ENCODE measurements around the gene TENM3.

The TENM3 gene

GRCh38 chr4:182291597-182292270 is 48.5 kb downstream of the TENM3 start:
- DNase-seq, result no peak

DNA sequence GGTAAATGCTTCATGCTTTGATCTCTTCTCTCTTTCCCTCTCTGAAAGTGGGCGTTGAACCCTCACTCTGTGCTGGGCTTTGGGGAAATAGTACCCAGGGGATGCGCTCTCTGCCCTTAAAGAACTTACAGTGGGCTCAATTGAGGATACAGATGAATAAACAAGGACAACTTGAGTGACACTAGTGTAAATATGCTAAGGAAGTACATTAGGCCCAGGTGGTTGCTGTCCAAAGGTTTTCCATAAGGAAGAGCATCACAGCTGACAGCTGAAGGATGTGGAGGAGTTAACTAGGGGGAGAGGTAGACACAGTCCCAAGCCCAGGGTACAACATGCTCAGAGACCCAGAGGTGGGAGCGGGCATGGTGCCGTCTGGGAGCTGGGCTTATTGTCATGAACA is 49.4 kb downstream of the TENM3 start:
- DNase-seq, result no peak

- DNase-seq, result no peak
These were observed 50.6 kb downstream of the TENM3 start for GRCh38 chr4:182293691-182294255.

DNA sequence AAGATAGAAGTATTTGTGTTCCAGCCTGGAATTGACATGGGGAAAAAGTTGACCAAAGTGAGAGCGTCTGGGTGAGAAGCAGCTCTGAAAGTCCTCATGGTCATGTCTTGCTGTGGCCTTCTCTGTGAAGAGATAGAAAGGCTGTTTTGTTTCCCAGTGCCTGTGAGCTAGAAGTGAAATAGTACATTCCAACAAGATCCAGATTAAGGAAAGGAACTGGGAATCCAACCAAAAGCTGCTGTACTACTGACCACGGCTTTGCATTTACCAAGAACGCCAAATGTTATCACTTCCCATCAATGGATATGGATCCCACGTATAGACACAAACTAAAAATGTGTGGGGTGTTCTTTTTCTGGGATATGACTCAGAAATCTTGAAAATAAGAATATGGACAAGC is 51.2 kb downstream of the TENM3 start:
- DNase-seq, result no peak

GRCh38 chr4:182297659-182298058 is 54.5 kb downstream of the TENM3 start:
- DNase-seq, result no peak

GRCh38 chr4:182301736-182302135 is 58.5 kb downstream of the TENM3 start:
- DNase-seq, result no peak

DNA sequence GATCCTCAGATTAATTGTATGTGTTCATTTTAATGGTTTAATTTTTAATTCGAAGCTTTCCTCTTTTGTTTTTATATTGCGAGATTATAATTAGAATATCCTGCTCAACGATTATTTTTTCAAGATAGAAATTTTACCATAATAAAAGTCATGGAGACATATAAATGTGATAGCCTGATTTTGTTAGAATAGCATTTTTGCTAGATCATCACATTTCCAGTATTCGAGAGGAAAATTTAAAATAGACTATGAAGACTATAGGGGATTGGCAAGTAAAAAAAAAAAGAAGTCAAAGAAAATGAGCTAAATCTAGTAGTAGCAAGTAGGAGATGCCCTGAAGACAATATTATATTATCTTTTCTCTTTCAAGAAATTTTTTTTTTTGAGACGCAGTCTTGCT is 60.6 kb downstream of the TENM3 start:
- DNase-seq, result no peak

DNA sequence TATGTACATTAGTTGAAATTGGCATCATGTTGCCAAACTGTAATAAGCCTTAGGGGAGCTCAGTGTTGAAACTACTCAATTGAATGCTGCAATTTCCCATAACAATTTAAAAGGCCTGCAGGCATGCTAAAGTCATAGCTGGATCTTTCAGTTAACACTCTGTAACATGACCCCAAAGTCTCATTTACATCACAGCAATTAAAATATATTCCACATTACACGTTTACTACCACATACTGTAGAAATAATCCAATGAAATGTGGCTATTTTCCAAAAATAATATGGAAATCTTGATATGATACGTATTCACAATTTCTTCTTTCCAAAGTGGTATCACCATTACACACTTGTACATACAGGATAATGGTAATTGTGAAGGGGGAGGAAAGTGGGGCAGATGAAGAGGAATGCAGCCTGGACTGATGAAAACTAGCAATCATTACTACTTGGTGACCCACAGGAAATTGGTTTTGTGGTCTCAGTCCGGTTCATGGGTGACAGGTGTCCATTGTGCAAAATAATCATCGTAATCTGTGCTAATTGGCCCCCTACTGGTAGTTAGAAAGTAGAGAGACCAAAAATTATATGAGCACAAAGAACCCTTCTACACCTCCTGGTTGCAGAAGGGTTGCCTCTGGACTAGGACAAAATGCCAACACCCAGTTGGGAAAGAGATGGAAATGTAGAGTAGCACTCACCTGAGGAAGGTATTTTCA is 63.7 kb downstream of the TENM3 start:
- no peak for DNase-seq

- DNase-seq, result no peak
These were observed 64.5 kb downstream of the TENM3 start for GRCh38 chr4:182307746-182308145.

DNA sequence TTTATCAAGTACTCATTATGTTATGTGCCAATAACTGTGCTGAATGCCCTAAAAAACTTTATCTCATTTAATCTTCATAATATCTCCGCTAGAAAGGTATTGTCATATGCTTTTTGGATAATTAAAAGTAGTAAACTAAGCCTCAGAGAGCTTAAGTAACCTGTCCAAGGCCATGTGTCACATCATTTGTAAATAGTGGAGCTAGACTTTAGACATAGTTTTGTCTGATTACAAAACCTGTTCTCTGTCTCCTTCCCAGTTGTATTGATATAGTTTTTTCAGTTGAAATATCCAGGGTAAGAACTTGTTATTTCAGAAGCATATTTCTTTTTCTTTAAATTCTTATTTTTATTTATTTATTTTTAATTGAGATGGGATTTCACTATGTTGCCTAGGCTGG is 66.7 kb downstream of the TENM3 start:
- DNase-seq, result no peak

- no peak for DNase-seq
These were observed 67.1 kb downstream of the TENM3 start for GRCh38 chr4:182310316-182310715.

GRCh38 chr4:182310962-182311361 is 67.8 kb downstream of the TENM3 start:
- DNase-seq, result no peak

DNA sequence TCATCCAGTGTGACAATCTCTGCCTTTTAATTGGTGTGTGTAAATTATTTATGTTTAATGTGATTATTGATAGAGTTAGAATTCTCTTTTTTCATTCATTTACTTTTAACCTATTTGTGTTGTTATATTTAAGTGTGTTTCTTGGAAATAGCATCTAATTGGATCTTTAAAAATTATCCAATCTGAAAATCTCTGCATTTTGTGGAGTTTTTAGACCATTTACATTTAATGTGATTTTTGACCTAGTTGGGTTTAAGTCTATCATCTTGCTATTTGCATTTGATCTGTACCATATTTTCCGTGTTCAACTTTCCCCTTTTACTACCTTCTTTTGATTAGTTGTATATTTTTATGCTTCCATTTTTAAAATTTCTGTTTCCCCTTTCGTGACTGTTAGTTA is 71.3 kb downstream of the TENM3 start:
- no peak for DNase-seq

GRCh38 chr4:182318256-182318655 is 75.1 kb downstream of the TENM3 start:
- DNase-seq, result no peak

DNA sequence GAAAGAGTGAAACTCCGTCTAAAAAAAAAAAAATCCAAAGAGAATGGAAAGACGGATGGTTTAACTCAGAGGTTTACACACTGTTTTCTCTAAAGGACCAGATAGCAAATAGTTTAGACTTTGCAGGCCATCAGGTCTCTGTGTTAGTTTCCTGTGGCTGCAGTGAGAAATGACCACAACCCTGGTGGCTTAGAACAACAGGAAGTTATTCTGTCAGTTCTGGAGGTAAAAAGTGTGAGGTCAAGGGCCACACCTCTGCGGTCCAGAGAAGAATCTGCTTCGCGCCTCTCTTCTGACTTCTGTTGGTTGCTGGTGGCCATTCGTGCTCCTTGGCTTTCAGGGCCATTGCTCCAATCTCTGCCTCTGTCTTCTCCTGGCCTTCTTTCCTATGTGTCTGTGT is 76.9 kb downstream of the TENM3 start:
- no peak for DNase-seq

DNA sequence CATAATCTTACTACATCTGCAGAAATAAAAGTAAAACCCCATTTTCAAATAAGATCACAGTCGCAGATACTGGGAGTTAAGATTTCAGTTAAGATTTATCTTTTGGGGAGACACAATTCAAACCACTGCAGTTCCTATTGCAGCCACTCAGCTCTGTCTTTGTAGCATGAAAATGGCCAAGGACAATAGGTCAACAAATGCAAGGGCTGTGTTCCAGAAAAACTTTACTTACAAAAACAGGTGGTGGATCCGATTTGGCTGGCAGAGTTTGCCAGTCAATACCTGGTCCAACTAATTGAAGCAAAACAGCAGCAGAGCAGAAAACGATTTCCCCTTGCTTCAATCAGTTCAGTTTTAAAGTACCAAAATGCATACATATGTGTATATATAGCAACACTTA is 77.4 kb downstream of the TENM3 start:
- no peak for DNase-seq

DNA sequence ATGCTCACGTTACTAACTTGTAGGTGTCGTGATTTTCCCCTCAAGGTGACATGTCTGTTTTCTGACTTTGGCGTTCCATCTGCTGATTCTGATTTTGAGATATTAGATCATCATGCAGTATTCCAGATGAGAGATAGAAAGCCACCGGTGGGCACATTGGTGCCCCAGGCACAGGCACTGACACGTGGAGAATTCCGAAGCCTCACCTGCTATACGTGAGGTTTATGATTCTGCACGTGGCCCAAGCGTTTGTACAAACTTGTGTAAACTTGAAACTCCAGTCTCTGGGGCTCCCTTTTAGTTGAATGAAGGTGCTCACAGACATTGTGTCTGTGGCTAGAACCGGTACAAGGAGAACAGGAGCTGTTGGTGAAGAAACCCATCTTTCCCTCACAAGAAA is 81.1 kb downstream of the TENM3 start:
- DNase-seq, result no peak

DNA sequence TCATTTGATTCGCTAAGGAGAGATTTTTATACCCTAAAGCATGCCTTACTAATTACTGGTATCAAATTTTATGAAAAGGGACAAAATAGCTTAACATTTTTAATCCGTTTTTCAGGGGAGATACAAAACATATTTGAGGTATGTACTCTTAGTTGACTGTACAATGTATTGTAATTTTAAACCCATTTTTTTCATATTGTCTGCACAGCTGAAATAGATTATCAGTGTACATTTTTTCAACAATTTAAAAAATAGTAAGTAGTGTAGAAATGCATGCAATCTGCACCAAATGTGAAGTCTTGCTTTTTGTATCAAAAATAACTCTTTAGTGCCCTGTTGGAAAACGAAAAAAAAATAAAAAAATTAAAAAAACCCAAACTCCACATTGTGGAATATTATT is 82.2 kb downstream of the TENM3 start:
- no peak for DNase-seq

GRCh38 chr4:182325848-182326255 is 82.7 kb downstream of the TENM3 start:
- no peak for DNase-seq

GRCh38 chr4:182328505-182328904 is 85.3 kb downstream of the TENM3 start:
- DNase-seq, result no peak

GRCh38 chr4:182337366-182337765 is 94.2 kb downstream of the TENM3 start:
- DNase-seq, result no peak

DNA sequence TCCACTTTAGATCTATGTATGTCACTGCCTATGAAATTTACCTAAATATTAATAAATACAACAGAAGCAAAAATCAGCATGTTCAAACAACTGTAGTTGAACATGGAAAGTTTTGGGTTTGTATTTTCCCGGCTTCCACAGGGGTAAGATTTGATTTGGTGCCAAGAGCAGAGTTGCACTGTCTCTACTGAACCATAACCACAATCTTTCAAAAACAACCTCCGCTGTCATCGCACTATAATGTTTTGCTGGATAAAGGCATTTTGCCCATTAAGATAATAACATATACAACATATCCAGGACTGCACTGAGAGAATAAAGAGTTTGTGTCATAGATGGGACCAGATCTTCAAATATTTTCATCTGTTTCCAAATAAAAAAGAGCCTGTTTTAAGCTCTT is 94.9 kb downstream of the TENM3 start:
- no peak for DNase-seq

- no peak for DNase-seq
These were observed 95.5 kb downstream of the TENM3 start for GRCh38 chr4:182338746-182339145.

GRCh38 chr4:182339221-182339641 is 96.0 kb downstream of the TENM3 start:
- no peak for DNase-seq

GRCh38 chr4:182343453-182343852 is 100.3 kb downstream of the TENM3 start:
- DNase-seq, result no peak

Data from activated CD4-positive, alpha-beta T cell treated with anti-CD3 and anti-CD28 coated beads, Interleukin-2, amount 50 U/mL, for 1 hour (primary cell).